HUES6 (cell line): Measurements from ENCODE around the gene INAFM1.
"Not testable (repeated sequence)": the region's sequence is repeated elsewhere in the genome, so short reads cannot be mapped to it uniquely, and the experiment has no call there.

Experiments used
- H3K27ac ChIP-seq: 2 replicates; pipeline ENCODE4 v1.7.0; 2013; ENCODE audit warnings: low read depth, mild to moderate bottlenecking, low read length, inconsistent platforms
- H3K27me3 ChIP-seq: 2 replicates; pipeline ENCODE4 v1.6.1; 2013; ENCODE audit warnings: low read length; ENCODE audit not compliant: control insufficient read depth, insufficient read depth
- H3K36me3 ChIP-seq: 2 replicates; pipeline ENCODE4 v1.6.1; 2013; ENCODE audit warnings: low read length; ENCODE audit not compliant: control insufficient read depth, insufficient read depth
- H3K4me1 ChIP-seq: 2 replicates; pipeline ENCODE4 v1.6.1; 2013; ENCODE audit warnings: low read length; ENCODE audit not compliant: control insufficient read depth, insufficient read depth
- H3K4me3 ChIP-seq: 2 replicates; pipeline ENCODE4 v1.5.1; 2013; ENCODE audit warnings: low read depth, low read length
- H3K9ac ChIP-seq: one replicate; pipeline ENCODE4 v1.6.1; 2013; ENCODE audit warnings: mild to moderate bottlenecking, low read length
- H3K9me3 ChIP-seq: 2 replicates; pipeline ENCODE4 v1.6.1; 2013; ENCODE audit warnings: low read depth, low read length; ENCODE audit not compliant: control insufficient read depth, insufficient read depth

INAFM1 gene

DNA sequence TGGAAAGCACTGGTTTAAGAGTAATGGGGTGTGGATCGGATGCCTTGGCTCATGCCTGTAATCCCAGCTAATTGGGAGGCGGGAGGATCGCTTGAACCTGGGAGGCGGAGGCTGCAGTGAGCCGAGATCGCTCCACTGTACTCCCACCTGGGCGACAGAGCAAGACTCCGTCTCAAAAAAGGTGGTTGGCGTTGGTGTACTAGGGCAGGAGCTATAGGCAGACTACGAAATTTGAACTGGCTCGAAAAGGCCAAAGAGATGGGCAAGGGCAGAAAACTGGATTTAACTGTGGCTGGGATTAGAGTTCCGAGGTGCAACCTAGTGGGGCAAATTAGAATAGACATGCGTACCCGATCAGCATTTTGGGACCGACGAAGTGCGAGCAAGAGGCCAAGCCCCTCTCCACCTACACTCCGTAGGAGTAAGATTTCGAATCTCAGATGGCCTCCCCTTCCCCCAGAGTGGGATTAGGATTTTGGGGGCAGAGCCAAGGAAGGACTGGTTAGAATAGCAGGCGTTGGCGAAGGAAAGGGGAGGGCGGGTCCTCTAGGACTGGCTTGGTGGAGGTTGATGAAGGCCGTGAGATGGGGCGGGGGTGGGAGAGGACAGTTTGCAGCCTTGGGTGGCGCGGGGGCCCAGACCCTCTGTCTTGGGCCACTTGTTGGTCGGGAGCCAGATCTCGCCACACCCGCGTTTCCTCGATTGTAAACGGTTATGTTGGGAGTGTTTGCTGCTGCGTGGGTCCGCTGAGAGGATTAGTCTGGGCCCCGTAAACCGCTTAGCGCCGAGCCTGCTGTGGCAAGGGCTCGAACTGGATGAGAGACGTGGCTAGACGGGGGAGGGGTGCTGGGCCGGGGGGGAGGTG lies 2.0 kb upstream of the INAFM1 start:
- peaks cover 16% of the 10 kb centered on the region for H3K4me1 ChIP-seq
- peak overlapping the region; percentile 93; the same call in 1 of the 2 replicates for H3K27ac ChIP-seq
- H3K4me3 ChIP-seq: peak overlapping the region; percentile 90
- peak overlapping the region; percentile 91 for H3K9ac ChIP-seq
- H3K27me3 ChIP-seq: peaks cover 11% of the 10 kb centered on the region
- no peaks in the 10 kb centered on the region for H3K9me3 ChIP-seq
- H3K36me3 ChIP-seq: peaks cover 29% of the 10 kb centered on the region

DNA sequence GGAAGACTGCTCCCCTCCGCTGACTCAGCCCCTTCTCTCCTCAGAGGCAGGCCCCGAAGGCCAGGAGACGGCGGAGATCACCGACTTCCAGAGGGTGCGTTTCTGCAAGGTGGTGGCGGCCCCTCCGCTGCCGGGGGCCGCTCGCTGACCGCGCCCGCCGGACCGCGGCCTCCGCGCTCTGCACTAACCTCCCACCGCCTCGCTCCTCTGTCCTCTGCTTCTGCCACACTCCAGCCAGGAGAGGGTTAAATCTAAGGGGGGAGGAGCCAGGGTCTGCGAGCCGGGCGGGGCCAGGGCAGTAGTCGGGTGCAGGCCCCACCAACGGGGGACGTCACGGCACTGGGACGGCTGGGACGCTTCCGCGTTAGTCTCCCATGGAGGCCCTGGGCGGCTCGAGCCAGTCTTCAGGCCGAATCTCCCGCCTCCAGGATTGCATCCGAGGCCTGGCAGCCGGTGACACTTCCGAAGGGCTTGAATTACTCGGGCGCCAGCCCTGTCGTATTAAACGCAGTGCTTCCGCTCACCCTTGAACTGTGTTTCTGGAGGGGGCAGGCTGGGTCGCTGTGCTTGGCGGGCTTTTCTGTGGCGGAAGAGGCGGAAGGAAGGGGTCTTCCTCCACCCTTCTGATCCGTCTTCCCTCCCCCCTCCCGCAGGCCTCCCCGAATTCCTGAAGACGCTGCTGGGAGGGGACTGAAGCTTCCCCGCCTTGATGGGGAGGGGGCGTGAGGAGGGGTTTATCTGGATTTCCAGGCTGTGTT lies 1.2 kb upstream of the INAFM1 start:
- Histone ChIP-seq H3K4me3 (peak overlapping the region; percentile 90), H3K9me3 (no peaks in the 10 kb centered on the region), H3K36me3 (peaks cover 23% of the 10 kb centered on the region), H3K4me1 (peaks cover 16% of the 10 kb centered on the region), H3K27ac (peak overlapping the region; percentile 93; the same call in 1 of the 2 replicates), H3K27me3 (peaks cover 11% of the 10 kb centered on the region), H3K9ac (peak overlapping the region; percentile 91)

GRCh38 chr19:47274891-47275761 lies 441 bp downstream of the INAFM1 start:
- H3K9ac ChIP-seq: peak overlapping the region; percentile 49
- no peak overlapping the region for H3K27ac ChIP-seq
- no peaks in the 10 kb centered on the region for H3K9me3 ChIP-seq

DNA sequence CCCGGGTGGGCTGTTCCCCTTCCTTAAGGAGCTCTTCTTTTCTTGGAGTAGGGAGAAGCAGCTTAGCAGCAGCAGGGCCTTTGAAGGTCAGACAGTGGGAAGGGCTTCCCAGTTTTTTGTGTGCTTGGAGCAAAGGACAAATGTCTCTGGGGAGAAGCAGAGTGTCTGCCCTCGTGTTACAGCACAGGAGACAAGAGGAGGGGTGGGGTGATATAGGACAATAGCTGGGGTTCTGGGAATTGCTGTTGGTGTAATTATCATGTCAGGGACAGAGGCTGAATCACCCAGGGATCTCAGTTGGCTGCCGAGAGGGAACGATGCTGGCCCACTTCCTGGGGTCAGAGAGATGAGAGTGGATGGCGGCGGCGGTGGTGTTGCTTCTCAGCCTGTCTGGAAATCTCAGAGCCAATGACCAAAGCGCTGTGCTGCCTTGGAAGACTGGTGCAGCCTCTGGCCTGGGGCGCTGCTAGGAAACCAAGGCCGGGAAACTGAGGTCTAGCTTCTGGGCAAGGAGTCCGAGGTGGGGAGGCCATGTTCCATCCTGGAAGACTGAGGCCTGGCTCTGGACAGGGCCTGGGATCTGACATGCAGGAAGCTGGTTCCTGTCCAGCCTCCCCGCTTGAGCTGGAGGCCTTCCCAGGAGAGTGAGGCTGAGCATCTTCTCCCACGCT lies 1.2 kb downstream of the INAFM1 start:
- H3K9me3 ChIP-seq: no peaks in the 10 kb centered on the region
- H3K4me1 ChIP-seq: peaks cover 16% of the 10 kb centered on the region
- no peak overlapping the region for H3K27ac ChIP-seq
- H3K36me3 ChIP-seq: peaks cover 5% of the 10 kb centered on the region
- H3K4me3 ChIP-seq: peak overlapping the region; percentile 82; the same call in 1 of the 2 replicates
- H3K27me3 ChIP-seq: peaks cover 11% of the 10 kb centered on the region
- H3K9ac ChIP-seq: no peak overlapping the region

More at GRCh38 chr19:47274891-47275761, 441 bp downstream of the INAFM1 start:
- H3K4me1 ChIP-seq: peaks cover 16% of the 10 kb centered on the region
- peak overlapping the region; percentile 82 for H3K4me3 ChIP-seq
- peaks cover 13% of the 10 kb centered on the region for H3K36me3 ChIP-seq
- peaks cover 11% of the 10 kb centered on the region for H3K27me3 ChIP-seq

DNA sequence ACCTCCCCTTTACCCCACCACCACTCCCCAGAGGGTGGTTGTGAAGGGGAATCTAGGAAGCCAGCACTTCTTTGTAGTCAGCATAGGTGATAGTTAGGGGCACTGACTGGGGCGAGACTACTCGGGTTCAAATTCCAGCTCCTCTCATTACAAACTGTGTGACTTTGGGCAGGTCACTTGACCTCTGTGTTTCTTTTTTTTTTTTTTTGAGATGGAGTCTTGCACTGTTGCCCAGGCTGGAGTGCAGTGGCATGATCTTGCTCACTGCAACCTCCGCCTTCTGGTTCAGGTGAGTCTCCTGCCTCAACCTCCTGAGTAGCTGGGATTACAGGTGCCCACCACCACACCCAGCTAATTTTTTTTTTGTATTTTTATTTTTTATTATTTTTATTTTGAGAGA lies 1.8 kb downstream of the INAFM1 start:
- not testable (repeated sequence) for H3K4me3 ChIP-seq, H3K36me3 ChIP-seq, H3K9ac ChIP-seq, H3K9me3 ChIP-seq, H3K27ac ChIP-seq
- Histone ChIP-seq H3K27me3 (peaks cover 11% of the 10 kb centered on the region), H3K4me1 (peaks cover 16% of the 10 kb centered on the region)

DNA sequence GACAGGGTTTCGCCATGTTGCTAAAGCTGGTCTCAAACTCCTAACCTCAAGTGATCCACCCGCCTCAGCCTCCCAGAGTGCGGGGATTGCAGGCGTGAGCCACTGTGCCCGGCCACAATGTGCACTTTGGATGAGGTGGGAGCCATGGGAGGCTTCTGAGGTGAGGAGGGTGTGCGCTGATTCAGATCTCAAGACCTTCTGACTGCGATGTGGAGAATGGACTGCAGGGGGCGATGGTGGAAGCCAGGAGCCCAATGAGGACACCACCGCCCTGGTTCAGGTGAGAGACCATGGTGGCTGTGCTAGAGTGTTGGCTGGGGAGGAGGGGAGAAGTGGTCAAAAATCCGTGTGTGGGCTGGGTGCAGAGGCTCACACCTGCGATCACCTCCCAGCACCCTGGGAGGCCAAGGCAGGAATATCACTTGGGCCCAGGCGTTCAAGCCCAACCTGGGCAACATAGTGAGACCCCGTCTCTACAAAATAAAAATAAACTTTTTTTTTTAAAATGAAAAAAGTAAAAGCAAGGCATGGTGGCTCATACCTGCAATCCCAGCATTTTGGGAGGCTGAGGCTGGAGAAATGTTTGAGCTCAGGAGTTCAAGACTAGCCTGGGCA lies 5.6 kb downstream of the INAFM1 start:
- Histone ChIP-seq H3K4me1 (peaks cover 4% of the 10 kb centered on the region), H3K27ac (no peak overlapping the region), H3K9ac (no peak overlapping the region)

DNA sequence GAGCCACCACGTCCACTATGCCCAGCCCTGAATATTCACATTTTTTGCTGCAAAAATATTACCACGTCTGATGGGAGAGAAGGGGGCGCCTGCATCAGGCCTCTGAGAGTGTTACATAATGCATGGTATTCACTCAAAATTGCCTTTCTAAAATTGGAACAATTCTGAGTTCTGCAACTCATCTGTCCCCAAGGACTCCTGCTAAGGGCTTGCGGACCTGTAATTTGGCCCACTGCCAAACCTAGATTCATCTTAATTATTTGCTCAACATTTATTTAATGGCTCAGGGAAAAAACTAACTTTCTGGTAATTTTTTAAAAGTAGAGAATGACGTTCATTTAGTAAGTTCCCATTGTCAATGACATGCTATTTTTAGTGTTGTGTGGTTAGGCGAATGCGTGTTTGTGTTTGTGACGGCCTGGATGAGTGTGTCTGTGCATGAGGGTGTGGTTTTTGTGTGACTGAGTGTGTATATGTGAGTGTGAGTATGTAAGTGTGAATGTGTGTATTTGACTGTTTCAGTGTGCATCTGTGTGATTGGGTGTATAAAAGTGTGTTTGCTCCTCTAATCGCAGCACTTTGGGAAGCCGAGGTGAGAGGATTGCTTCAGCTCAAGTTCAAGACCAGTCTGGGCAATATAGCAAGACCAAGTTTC lies 8.8 kb downstream of the INAFM1 start:
- Histone ChIP-seq H3K4me1 (no peaks in the 10 kb centered on the region), H3K27me3 (no peaks in the 10 kb centered on the region), H3K4me3 (no peak overlapping the region), H3K9me3 (no peaks in the 10 kb centered on the region), H3K9ac (no peak overlapping the region), H3K27ac (no peak overlapping the region), H3K36me3 (no peaks in the 10 kb centered on the region)

More for the DNA sequence above, 5.6 kb downstream of the INAFM1 start:
- no peak overlapping the region for H3K4me3 ChIP-seq
- H3K27me3 ChIP-seq: peaks cover 7% of the 10 kb centered on the region
- no peaks in the 10 kb centered on the region for H3K9me3 ChIP-seq
- no peaks in the 10 kb centered on the region for H3K36me3 ChIP-seq

DNA sequence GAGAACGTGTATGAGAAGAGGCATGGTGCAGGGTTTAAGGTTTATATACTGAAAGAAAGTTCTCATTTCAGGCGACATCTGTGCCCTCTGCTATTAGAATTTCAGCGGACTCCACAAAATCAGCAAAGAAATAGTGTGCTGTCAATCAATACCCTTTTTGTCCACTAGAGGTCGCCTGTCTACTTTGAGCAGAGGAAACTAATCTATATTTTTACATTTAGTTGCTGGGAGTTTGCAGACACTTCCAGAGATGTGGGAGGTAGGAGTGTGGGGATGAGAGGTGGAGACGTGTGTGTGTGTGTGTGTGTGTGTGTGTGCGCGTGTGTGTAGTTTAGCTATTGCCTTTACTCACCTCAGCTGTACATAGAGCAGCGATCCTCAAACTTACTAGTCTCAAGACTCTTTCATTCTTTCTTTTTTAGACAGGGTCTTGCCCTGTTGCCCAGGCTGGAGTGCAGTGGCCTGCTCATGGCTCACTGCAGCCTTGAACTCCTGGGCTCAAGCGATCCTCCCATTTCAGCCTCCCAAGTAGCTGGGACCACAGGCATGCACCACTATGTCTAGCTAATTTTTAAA lies 9.7 kb downstream of the INAFM1 start:
- H3K9ac ChIP-seq: no peak overlapping the region
- no peak overlapping the region for H3K4me3 ChIP-seq
- no peaks in the 10 kb centered on the region for H3K36me3 ChIP-seq
- H3K9me3 ChIP-seq: no peaks in the 10 kb centered on the region; the same call in 1 of the 2 replicates
- H3K27ac ChIP-seq: no peak overlapping the region
- no peaks in the 10 kb centered on the region; the same call in 1 of the 2 replicates for H3K4me1 ChIP-seq
- H3K27me3 ChIP-seq: no peaks in the 10 kb centered on the region

DNA sequence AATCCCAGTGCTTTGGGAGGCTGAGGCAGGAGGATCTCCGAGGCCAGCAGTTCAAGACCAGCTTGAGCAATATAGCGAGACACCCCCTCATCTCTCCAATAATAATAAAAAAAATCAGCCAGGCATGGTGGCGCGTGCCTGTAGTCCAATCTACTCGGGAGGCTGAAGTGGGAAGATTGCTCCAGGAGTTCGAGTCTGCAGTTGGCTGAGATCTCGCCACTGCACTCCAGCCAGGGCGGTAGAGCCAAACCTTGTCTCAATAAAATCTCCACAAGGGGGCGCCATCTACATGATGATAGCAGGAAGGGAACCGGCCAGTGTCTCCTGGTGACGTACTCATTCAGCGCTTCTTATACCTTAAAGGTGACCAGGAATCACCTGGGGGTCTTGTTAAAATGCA lies 21.4 kb downstream of the INAFM1 start:
- no peak overlapping the region for H3K27ac ChIP-seq
- no peak overlapping the region for H3K9ac ChIP-seq
- peaks cover 4% of the 10 kb centered on the region for H3K4me1 ChIP-seq
- H3K27me3 ChIP-seq: no peaks in the 10 kb centered on the region
- H3K9me3 ChIP-seq: no peaks in the 10 kb centered on the region
- no peaks in the 10 kb centered on the region for H3K36me3 ChIP-seq
- H3K4me3 ChIP-seq: no peak overlapping the region
